Measurements from ENCODE around the gene AHRR.

Gene AHRR

DNA sequence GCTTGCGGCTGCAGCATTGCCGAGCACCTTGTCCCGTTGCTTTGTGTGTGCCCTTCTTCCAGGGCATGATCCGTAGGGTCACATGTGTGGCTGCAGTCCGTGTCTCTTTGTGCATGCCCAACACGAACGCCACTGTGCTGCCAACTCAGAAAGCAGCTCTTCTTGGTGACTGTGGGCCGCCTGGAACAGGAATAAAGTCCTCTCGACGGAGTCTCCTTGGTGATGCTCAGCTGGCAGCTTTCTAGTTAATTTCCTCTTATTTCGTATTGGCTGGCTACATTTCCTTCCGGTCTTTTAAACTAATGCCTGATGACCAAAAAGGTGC lies 127.2 kb downstream of the AHRR start:
- H3K36me3 ChIP-seq (ENCODE audit: control insufficient read depth in 4 of 4, insufficient read depth in 4 of 4, low read length in 3 of 4) = peaks cover 39 to 78% (median 61%) of the 10 kb centered on the region in 4 experiments

DNA sequence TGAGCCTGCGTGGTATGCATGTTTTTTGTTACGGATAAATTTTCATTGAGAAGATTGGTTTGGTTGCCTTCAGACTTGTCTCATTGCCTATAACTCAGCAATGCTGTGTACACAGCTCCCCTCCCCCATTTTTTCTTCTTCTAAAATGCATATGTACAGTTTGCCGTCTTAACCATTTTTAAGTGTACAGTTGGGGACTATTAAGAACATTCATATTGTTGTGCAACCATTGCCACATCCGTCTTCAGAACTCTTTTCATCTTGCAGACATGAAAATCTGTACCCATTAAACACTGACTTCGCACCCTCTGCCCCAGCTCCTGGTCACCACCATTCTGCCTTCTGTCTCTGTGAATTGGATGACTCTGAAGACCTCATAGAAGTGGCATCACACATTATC lies 127.6 kb downstream of the AHRR start:
- no peak for DNase-seq
- Histone ChIP-seq H3K27me3 (replicated peaks in 2 of 5; ENCODE audit: control insufficient read depth in 4 of 5, insufficient read depth in 5 of 5, low read length in 4 of 5) (no peaks in the 10 kb centered on the region), H3K27ac (ENCODE audit: insufficient read depth in 1 of 2, low read depth in 1 of 2, low read length in 2 of 2, poor library complexity in 1 of 2, severe bottlenecking in 2 of 2) (no peak overlapping the region), H3K9me3 (ENCODE audit: control extremely low read depth in 1 of 5, control insufficient read depth in 4 of 5, insufficient read depth in 2 of 5, low read depth in 1 of 5, low read length in 4 of 5) (peaks cover 7 to 28% (median 16%) of the 10 kb centered on the region in 5 experiments), H3K4me3 (ENCODE audit: control insufficient read depth in 1 of 7, extremely low read depth in 1 of 7, insufficient read depth in 4 of 7, low read depth in 2 of 7, low read length in 6 of 7) (no peak overlapping the region), H3K36me3 (ENCODE audit: control insufficient read depth in 4 of 4, insufficient read depth in 4 of 4, low read length in 3 of 4) (peaks cover 40 to 82% (median 65%) of the 10 kb centered on the region in 4 experiments), H3K4me1 (ENCODE audit: control extremely low read depth in 1 of 4, control insufficient read depth in 4 of 4, insufficient read depth in 4 of 4, low read length in 3 of 4) (peaks cover 0 to 31% (median 7%) of the 10 kb centered on the region in 4 experiments)
- CTCF ChIA-PET = interaction anchor here (1.0 to 1.3 kb wide), 2 partner anchors 17 to 31 kb away, joined by 3 read pairs; no protein-coding TSS in a partner anchor
- POLR2A ChIA-PET = no interaction called here
- 100% methylated on average over 3 of the region's 5 CpGs for WGBS (ENCODE audit: insufficient coverage)

More for the DNA sequence above, 127.2 kb downstream of the AHRR start:
- CTCF ChIA-PET = interaction anchor here (1.0 to 1.3 kb wide), 3 partner anchors 18 to 32 kb away, joined by 3 to 6 read pairs (median 3); no protein-coding TSS in a partner anchor
- no peak overlapping the region for H3K4me3 ChIP-seq (ENCODE audit: control insufficient read depth in 1 of 7, extremely low read depth in 1 of 7, insufficient read depth in 4 of 7, low read depth in 2 of 7, low read length in 6 of 7)
- POLR2A ChIA-PET = no interaction called here
- no peak overlapping the region for H3K27ac ChIP-seq (ENCODE audit: insufficient read depth in 1 of 2, low read depth in 1 of 2, low read length in 2 of 2, poor library complexity in 1 of 2, severe bottlenecking in 2 of 2)
- WGBS (ENCODE audit: insufficient coverage) = over 99% methylated on average over 12 of the region's 12 CpGs
- H3K4me1 ChIP-seq (ENCODE audit: control extremely low read depth in 1 of 4, control insufficient read depth in 4 of 4, insufficient read depth in 4 of 4, low read length in 3 of 4) = peaks cover 0 to 36% (median 12%) of the 10 kb centered on the region in 4 experiments
- H3K27me3 ChIP-seq (replicated peaks in 2 of 5; ENCODE audit: control insufficient read depth in 4 of 5, insufficient read depth in 5 of 5, low read length in 4 of 5) = no peaks in the 10 kb centered on the region
- H3K9me3 ChIP-seq (ENCODE audit: control extremely low read depth in 1 of 5, control insufficient read depth in 4 of 5, insufficient read depth in 2 of 5, low read depth in 1 of 5, low read length in 4 of 5) = peaks cover 7 to 28% (median 16%) of the 10 kb centered on the region in 5 experiments
- DNase-seq = no peak

- H3K27ac ChIP-seq (ENCODE audit: insufficient read depth in 1 of 2, low read depth in 1 of 2, low read length in 2 of 2, poor library complexity in 1 of 2, severe bottlenecking in 2 of 2) = no peak overlapping the region
- POLR2A ChIA-PET = no interaction called here
- peak in 2 of 3 donors; percentile 31 to 46 for DNase-seq
- H3K4me3 ChIP-seq (ENCODE audit: control insufficient read depth in 1 of 7, extremely low read depth in 1 of 7, insufficient read depth in 4 of 7, low read depth in 2 of 7, low read length in 6 of 7) = no peak overlapping the region
- WGBS (ENCODE audit: insufficient coverage) = 98% methylated on average over 5 of the region's 5 CpGs
- peaks cover 0 to 11% (median 2%) of the 10 kb centered on the region in 4 experiments for H3K4me1 ChIP-seq (ENCODE audit: control extremely low read depth in 1 of 4, control insufficient read depth in 4 of 4, insufficient read depth in 4 of 4, low read length in 3 of 4)
- peaks cover 44 to 96% (median 79%) of the 10 kb centered on the region in 4 experiments for H3K36me3 ChIP-seq (ENCODE audit: control insufficient read depth in 4 of 4, insufficient read depth in 4 of 4, low read length in 3 of 4)
- CTCF ChIA-PET = no interaction called here
- peaks cover 7 to 28% (median 16%) of the 10 kb centered on the region in 5 experiments for H3K9me3 ChIP-seq (ENCODE audit: control extremely low read depth in 1 of 5, control insufficient read depth in 4 of 5, insufficient read depth in 2 of 5, low read depth in 1 of 5, low read length in 4 of 5)
- no peaks in the 10 kb centered on the region for H3K27me3 ChIP-seq (replicated peaks in 2 of 5; ENCODE audit: control insufficient read depth in 4 of 5, insufficient read depth in 5 of 5, low read length in 4 of 5)
Measured at GRCh38 chr5:451587-452458, 130.3 kb downstream of the AHRR start.

DNA sequence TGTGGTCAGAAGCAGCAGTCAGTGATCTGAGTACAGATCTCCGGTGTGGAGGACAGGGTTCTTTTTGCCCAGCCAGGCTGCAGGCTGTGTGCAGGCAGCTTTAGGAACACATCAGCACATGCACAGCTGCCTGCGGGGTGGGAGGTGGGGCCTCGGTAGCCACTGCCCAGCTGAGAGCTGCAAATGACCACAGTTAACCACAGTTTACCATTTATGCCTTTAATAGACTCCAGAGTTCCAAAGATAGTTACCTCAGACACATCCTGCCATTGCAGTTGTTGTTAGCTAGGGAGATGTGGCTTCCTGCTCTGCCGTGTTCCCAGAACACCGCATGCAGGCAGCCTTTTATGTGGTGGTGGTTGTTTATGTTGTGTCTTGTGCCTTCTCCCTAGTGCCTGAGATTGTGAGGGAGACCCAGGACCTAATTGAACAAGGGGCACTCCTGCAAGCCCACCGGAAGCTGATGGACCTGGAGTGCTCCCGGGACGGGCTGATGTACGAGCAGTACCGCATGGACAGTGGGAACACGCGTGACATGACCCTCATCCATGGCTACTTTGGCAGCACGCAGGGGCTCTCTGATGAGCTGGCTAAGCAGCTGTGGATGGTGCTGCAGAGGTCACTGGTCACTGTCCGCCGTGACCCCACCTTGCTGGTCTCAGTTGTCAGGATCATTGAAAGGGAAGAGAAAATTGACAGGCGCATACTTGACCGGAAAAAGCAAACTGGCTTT lies 131.6 kb downstream of the AHRR start:
- ChIA-PET POLR2A (no interaction called here), CTCF (no interaction called here)
- Histone ChIP-seq H3K4me1 (ENCODE audit: control extremely low read depth in 1 of 4, control insufficient read depth in 4 of 4, insufficient read depth in 4 of 4, low read length in 3 of 4) (peaks cover 0 to 6% (median under 1%) of the 10 kb centered on the region in 4 experiments), H3K4me3 (ENCODE audit: control insufficient read depth in 1 of 7, extremely low read depth in 1 of 7, insufficient read depth in 4 of 7, low read depth in 2 of 7, low read length in 6 of 7) (no peak overlapping the region), H3K9me3 (ENCODE audit: control extremely low read depth in 1 of 5, control insufficient read depth in 4 of 5, insufficient read depth in 2 of 5, low read depth in 1 of 5, low read length in 4 of 5) (peaks cover 7 to 28% (median 16%) of the 10 kb centered on the region in 5 experiments), H3K27ac (ENCODE audit: insufficient read depth in 1 of 2, low read depth in 1 of 2, low read length in 2 of 2, poor library complexity in 1 of 2, severe bottlenecking in 2 of 2) (no peak overlapping the region), H3K36me3 (ENCODE audit: control insufficient read depth in 4 of 4, insufficient read depth in 4 of 4, low read length in 3 of 4) (peaks cover 44 to 96% (median 81%) of the 10 kb centered on the region in 4 experiments), H3K27me3 (replicated peaks in 2 of 5; ENCODE audit: control insufficient read depth in 4 of 5, insufficient read depth in 5 of 5, low read length in 4 of 5) (no peaks in the 10 kb centered on the region)
- DNase-seq = no peak
- WGBS (ENCODE audit: insufficient coverage) = 98% methylated on average over 16 of the region's 17 CpGs

DNA sequence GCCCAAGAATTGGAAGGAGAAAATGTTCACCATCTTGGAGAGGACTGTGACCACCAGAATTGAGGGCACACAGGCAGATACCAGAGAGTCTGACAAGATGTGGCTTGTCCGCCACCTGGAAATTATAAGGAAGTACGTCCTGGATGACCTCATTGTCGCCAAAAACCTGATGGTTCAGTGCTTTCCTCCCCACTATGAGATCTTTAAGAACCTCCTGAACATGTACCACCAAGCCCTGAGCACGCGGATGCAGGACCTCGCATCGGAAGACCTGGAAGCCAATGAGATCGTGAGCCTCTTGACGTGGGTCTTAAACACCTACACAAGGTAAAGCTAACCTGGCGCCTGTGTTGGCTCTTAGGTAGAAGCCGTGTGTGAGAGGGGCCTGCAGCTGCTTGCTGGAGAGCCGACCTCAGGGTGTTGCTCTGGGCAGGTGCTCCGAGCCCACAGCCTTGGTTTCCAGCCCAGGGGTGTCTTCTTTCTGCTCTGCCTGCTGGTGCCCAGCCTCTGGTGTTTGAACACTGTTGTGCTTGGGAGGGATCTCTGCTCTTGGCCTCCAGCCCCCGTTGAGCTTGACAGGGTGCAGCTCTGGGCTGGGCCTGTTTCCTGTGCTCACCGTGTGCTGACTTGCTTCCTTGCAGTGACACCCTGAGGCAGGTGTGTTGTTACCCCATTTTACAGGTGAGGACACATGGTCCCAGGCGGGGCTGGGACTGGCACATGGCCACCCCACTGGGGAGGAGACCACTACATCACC lies 132.4 kb downstream of the AHRR start:
- 94% methylated on average over 14 of the region's 16 CpGs for WGBS (ENCODE audit: insufficient coverage)
- Histone ChIP-seq H3K27ac (ENCODE audit: insufficient read depth in 1 of 2, low read depth in 1 of 2, low read length in 2 of 2, poor library complexity in 1 of 2, severe bottlenecking in 2 of 2) (no peak overlapping the region), H3K27me3 (replicated peaks in 2 of 5; ENCODE audit: control insufficient read depth in 4 of 5, insufficient read depth in 5 of 5, low read length in 4 of 5) (no peaks in the 10 kb centered on the region), H3K4me3 (ENCODE audit: control insufficient read depth in 1 of 7, extremely low read depth in 1 of 7, insufficient read depth in 4 of 7, low read depth in 2 of 7, low read length in 6 of 7) (no peak overlapping the region), H3K9me3 (ENCODE audit: control extremely low read depth in 1 of 5, control insufficient read depth in 4 of 5, insufficient read depth in 2 of 5, low read depth in 1 of 5, low read length in 4 of 5) (peaks cover 7 to 28% (median 16%) of the 10 kb centered on the region in 5 experiments), H3K36me3 (ENCODE audit: control insufficient read depth in 4 of 4, insufficient read depth in 4 of 4, low read length in 3 of 4) (peaks cover 44 to 96% (median 81%) of the 10 kb centered on the region in 4 experiments), H3K4me1 (ENCODE audit: control extremely low read depth in 1 of 4, control insufficient read depth in 4 of 4, insufficient read depth in 4 of 4, low read length in 3 of 4) (no peaks in the 10 kb centered on the region)
- ChIA-PET POLR2A (no interaction called here), CTCF (interaction anchor here (0.6 kb wide), 1 partner anchor 478 kb away, joined by 3 read pairs; no protein-coding TSS in a partner anchor)
- DNase-seq = no peak

DNA sequence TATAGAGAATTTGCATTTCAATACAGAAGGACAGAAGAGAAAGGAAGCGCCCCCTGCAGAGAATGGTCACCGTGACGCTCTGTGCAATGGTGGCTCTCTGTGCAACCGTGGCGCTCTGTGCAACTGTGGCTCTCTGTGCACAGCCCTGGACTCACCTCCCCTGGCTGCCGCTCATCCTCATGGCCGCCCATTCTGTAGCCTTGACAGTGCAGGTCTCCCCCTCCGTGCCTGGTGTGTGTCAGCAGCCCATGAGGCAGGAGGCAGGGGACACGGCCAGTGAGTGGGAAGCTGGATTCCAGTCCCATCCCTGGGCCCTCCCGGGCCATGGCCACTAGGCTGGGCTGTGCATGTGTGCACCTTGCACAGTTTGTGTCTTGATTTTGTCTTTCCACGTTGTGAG lies 133.4 kb downstream of the AHRR start:
- no peak for DNase-seq
- ChIA-PET CTCF (no interaction called here), POLR2A (no interaction called here)
- Histone ChIP-seq H3K4me3 (ENCODE audit: control insufficient read depth in 1 of 7, extremely low read depth in 1 of 7, insufficient read depth in 4 of 7, low read depth in 2 of 7, low read length in 6 of 7) (no peak overlapping the region), H3K27me3 (replicated peaks in 2 of 5; ENCODE audit: control insufficient read depth in 4 of 5, insufficient read depth in 5 of 5, low read length in 4 of 5) (no peaks in the 10 kb centered on the region), H3K36me3 (ENCODE audit: control insufficient read depth in 4 of 4, insufficient read depth in 4 of 4, low read length in 3 of 4) (peaks cover 36 to 97% (median 82%) of the 10 kb centered on the region in 4 experiments), H3K4me1 (ENCODE audit: control extremely low read depth in 1 of 4, control insufficient read depth in 4 of 4, insufficient read depth in 4 of 4, low read length in 3 of 4) (no peaks in the 10 kb centered on the region), H3K27ac (ENCODE audit: insufficient read depth in 1 of 2, low read depth in 1 of 2, low read length in 2 of 2, poor library complexity in 1 of 2, severe bottlenecking in 2 of 2) (no peak overlapping the region), H3K9me3 (ENCODE audit: control extremely low read depth in 1 of 5, control insufficient read depth in 4 of 5, insufficient read depth in 2 of 5, low read depth in 1 of 5, low read length in 4 of 5) (peaks cover 7 to 28% (median 16%) of the 10 kb centered on the region in 5 experiments)
- WGBS (ENCODE audit: insufficient coverage) = 99% methylated on average over 11 of the region's 11 CpGs
